A549 (cell line): Measurements from ENCODE around the gene FREM1. TPM values are rescaled to one million over a fixed set of nuclear protein-coding genes. Genes with fewer than 3 reads are reported as not detected.

ENCODE experiments used
- ATAC-seq, 2 experiments: fragments of 200-7000 bp in 1 of 2; fragments of >200 bp in 1 of 2; cut with Nextera tagmentation in 1 of 2; cut with Tn5 transposase in 1 of 2; 3 replicates each; pipeline versions ENCODE4 v1.8.0 to v1.9.1; 2018 to 2020; ENCODE audit warnings: mild to moderate bottlenecking in 1 of 2, moderate library complexity in 1 of 2
- CTCF ChIA-PET: fragments of 300-600 bp; sonication (Branson Sonifier 250); formaldehyde crosslinking; extraction: SDS; loops from one replicate; lab custom pipeline; 2021; ENCODE audit warnings: antibody characterized with exemption, inconsistent platforms; lab: Yijun Ruan, JAX
- POLR2A ChIA-PET: fragments of 350-600 bp; formaldehyde crosslinking; extraction: SDS; loops from one replicate; lab custom pipeline; 2021; ENCODE audit warnings: antibody characterized with exemption, inconsistent platforms; lab: Yijun Ruan, JAX
- DNase-seq, 2 experiments: peaks; one replicate each; pipeline versions ENCODE4 v3.0.0 to v3.0.0-alpha.2; 2011 to 2016; ENCODE audit warnings: low read depth in 1 of 2, low spot score in 1 of 2
- FAIRE-seq: peaks from 2 replicates; lab custom pipeline; 2011; peaks lifted over from hg19 to GRCh38; lab: Jason Lieb, UNC
- H3K27ac ChIP-seq, 2 experiments: fragments of >200 bp; sonication (Bioruptor Twin); formaldehyde crosslinking; 3 replicates each; pipeline ENCODE4 v1.5.1; 2016 to 2017
- H3K4me1 ChIP-seq: fragments of >200 bp; sonication (Bioruptor Twin); formaldehyde crosslinking; 3 replicates; pipeline ENCODE4 v1.6.1; 2016
- H3K4me2 ChIP-seq: fragments of >200 bp; sonication (Bioruptor Twin); formaldehyde crosslinking; 3 replicates; pipeline ENCODE4 v1.6.1; 2016
- H3K4me3 ChIP-seq: fragments of >200 bp; sonication (Bioruptor Twin); formaldehyde crosslinking; 3 replicates; pipeline ENCODE4 v1.5.1; 2016
- H3K9me3 ChIP-seq: fragments of >200 bp; sonication (Bioruptor Twin); formaldehyde crosslinking; 3 replicates; pipeline ENCODE4 v1.6.1; 2016
- CBX8 ChIP-seq: fragments of 200-600 bp; sonication (generic); IDR thresholded peaks from 2 replicates; pipeline ENCODE4 v1.6.1; 2016
- CEBPB ChIP-seq, 2 experiments: fragments of >200 bp in 1 of 2; sonication (Bioruptor Twin) in 1 of 2; formaldehyde crosslinking in 1 of 2; IDR thresholded peaks; 2 replicates each; pipeline ENCODE4 v1.6.1; 2012 to 2016
- CTCF ChIP-seq: fragments of >200 bp; sonication (Bioruptor Twin); formaldehyde crosslinking; IDR thresholded peaks from 3 replicates; pipeline ENCODE4 v1.5.1; 2016
- E2F6 ChIP-seq: IDR thresholded peaks from 2 replicates; pipeline ENCODE4 v1.6.1; 2012; ENCODE audit warnings: low read depth, borderline replicate concordance
- EP300 ChIP-seq, 2 experiments: fragments of >200 bp; sonication (Bioruptor Twin); formaldehyde crosslinking; IDR thresholded peaks; 2 replicates in 1 of 2; 3 replicates in 1 of 2; pipeline ENCODE4 v1.6.1; 2016 to 2017
- FOSB ChIP-seq: fragments of 250-450 bp; sonication (Bioruptor Pico); IDR thresholded peaks from 2 replicates; pipeline ENCODE4 v1.5.0; 2020; ENCODE audit warnings: mild to moderate bottlenecking, moderate library complexity
- FOSL2 ChIP-seq, 2 experiments: fragments of 450-650 bp in 1 of 2; fragments of >200 bp in 1 of 2; sonication (Bioruptor Twin) in 1 of 2; formaldehyde crosslinking; IDR thresholded peaks; 2 replicates each; pipeline versions ENCODE4 v1.5.0 to v1.6.1; 2016 to 2020; ENCODE audit warnings: mild to moderate bottlenecking in 1 of 2, moderate library complexity in 1 of 2
- FOXS1 ChIP-seq: fragments of 250-450 bp; sonication (Bioruptor Pico); IDR thresholded peaks from 2 replicates; pipeline ENCODE4 v1.5.0; 2020; ENCODE audit warnings: mild to moderate bottlenecking, moderate library complexity
- GATA3 ChIP-seq: IDR thresholded peaks from 2 replicates; pipeline ENCODE4 v1.6.1; 2012; ENCODE audit warnings: borderline replicate concordance
- HDAC2 ChIP-seq: fragments of 200-600 bp; sonication (generic); IDR thresholded peaks from 2 replicates; pipeline ENCODE4 v1.6.1; 2016
- HMGXB4 ChIP-seq: fragments of 250-450 bp; sonication (Bioruptor Pico); IDR thresholded peaks from 2 replicates; pipeline ENCODE4 v1.5.0; 2021; ENCODE audit warnings: mild to moderate bottlenecking, moderate library complexity, borderline replicate concordance
- HOXB5 ChIP-seq: fragments of 250-450 bp; sonication (Bioruptor Pico); IDR thresholded peaks from 2 replicates; pipeline ENCODE4 v1.5.0; 2020; ENCODE audit warnings: mild to moderate bottlenecking, moderate library complexity
- JUNB ChIP-seq: fragments of >200 bp; sonication (Bioruptor Twin); formaldehyde crosslinking; IDR thresholded peaks from 2 replicates; pipeline ENCODE4 v1.6.1; 2016
- KDM5A ChIP-seq: fragments of 200-600 bp; sonication (generic); IDR thresholded peaks from 2 replicates; pipeline ENCODE4 v1.6.1; 2016; ENCODE audit warnings: antibody characterized with exemption, mild to moderate bottlenecking
- NR3C1 ChIP-seq: fragments of >200 bp; sonication (Bioruptor Twin); formaldehyde crosslinking; IDR thresholded peaks from 3 replicates; pipeline ENCODE4 v1.6.1; 2017
- PHF8 ChIP-seq: fragments of 200-600 bp; sonication (generic); IDR thresholded peaks from 2 replicates; pipeline ENCODE4 v1.6.1; 2016; ENCODE audit warnings: low read depth, mild to moderate bottlenecking, antibody characterized with exemption, moderate library complexity, borderline replicate concordance
- POLR2AphosphoS2 ChIP-seq: conservative IDR thresholded peaks from 2 replicates; pipeline ENCODE4 v1.6.1; 2012; ENCODE audit warnings: low read length, improper control_type of control experiment, inconsistent platforms
- RAD21 ChIP-seq, 2 experiments: fragments of >200 bp in 1 of 2; sonication (Bioruptor Twin) in 1 of 2; formaldehyde crosslinking in 1 of 2; IDR thresholded peaks in 1 of 2; conservative IDR thresholded peaks in 1 of 2; 2 replicates in 1 of 2; 3 replicates in 1 of 2; pipeline ENCODE4 v1.6.1; 2012 to 2018; ENCODE audit warnings: inconsistent platforms in 1 of 2
- RFX5 ChIP-seq: fragments of 450-650 bp; IDR thresholded peaks from 2 replicates; pipeline ENCODE4 v1.7.1; 2014; ENCODE audit warnings: antibody characterized with exemption, mild to moderate bottlenecking, moderate library complexity
- TP53 ChIP-seq: fragments of 250-450 bp; sonication (Bioruptor Pico); IDR thresholded peaks from 2 replicates; pipeline ENCODE4 v1.5.0; 2021; ENCODE audit warnings: mild to moderate bottlenecking, moderate library complexity
- ZSCAN20 ChIP-seq: fragments of 250-450 bp; sonication (Bioruptor Pico); IDR thresholded peaks from 2 replicates; pipeline ENCODE4 v1.8.0; 2022; ENCODE audit warnings: mild to moderate bottlenecking, moderate library complexity
- WGBS: methylation state at CpG from one replicate; pipeline ENCODE4 v1.1.6; 2017; ENCODE audit errors: missing lambda C conversion rate; 5-methylcytosine and 5-hydroxymethylcytosine counted together
- polyA plus RNA-seq, 4 experiments: library from polyadenylated mRNA; depleted of rRNA in 3 of 4; stranded (reverse); fragments of >200 nt; fragmentation: RNase III in 1 of 4; extraction: RNeasy Plus Mini Kit Qiagen cat#74134 plus additional on column Dnase treatment in 1 of 4; gene quantifications; 2 replicates in 3 of 4; 3 replicates in 1 of 4; pipeline ENCODE4 v1.2.3, GENCODE V29; 2011 to 2017
- TF ChIP-seq, protein P1 (sequence below): fragments of >200 bp; sonication (Bioruptor Twin); formaldehyde crosslinking; IDR thresholded peaks from 3 replicates; pipeline ENCODE4 v1.6.1; 2016
- TF ChIP-seq, protein P2 (sequence below): IDR thresholded peaks from 2 replicates; pipeline ENCODE4 v1.6.1; 2012
- TF ChIP-seq, protein P3 (sequence below): fragments of >200 bp; sonication (Bioruptor Twin); formaldehyde crosslinking; IDR thresholded peaks from 2 replicates; pipeline ENCODE4 v1.6.1; 2016
- TF ChIP-seq, protein P4 (sequence below): fragments of 150-350 bp; IDR thresholded peaks from 2 replicates; pipeline ENCODE4 v1.6.1; 2014; ENCODE audit warnings: low read depth, mild to moderate bottlenecking, low read length

FREM1 gene
- polyA plus RNA-seq, 2 of the 4 experiments (the other 2 are of a cell fraction), result not detected

DNA sequence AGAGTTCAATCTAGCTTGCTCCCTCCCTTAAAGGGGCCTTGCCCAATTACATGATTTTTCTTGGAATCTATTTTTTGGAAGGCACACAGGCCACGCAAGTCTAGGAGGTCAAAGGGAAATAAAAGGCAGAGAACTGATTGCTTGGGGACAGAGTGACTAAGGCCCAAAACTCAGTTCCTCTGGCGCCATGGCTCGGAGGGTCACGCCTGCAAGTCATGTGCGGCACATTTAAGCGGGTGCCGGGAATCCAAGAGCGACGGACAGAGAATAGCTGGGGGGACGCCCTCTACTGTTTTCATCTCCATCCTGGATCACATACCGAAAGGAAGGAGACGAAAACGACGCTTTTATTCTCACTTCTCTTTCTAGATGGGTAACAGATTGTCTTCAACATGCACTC, 78.6 kb downstream of the FREM1 start (continued):
- no peak for TF ChIP-seq FOSL2 (IDR thresholded peaks at IDR 0.05)
- no peak for TF ChIP-seq FOSL2 (CRISPR knock-in tag; IDR thresholded peaks at IDR 0.05)
- no peak for TF ChIP-seq EP300 (IDR thresholded peaks at IDR 0.05)
- TF ChIP-seq NR3C1, result no peak
- TF ChIP-seq, protein P1, sequence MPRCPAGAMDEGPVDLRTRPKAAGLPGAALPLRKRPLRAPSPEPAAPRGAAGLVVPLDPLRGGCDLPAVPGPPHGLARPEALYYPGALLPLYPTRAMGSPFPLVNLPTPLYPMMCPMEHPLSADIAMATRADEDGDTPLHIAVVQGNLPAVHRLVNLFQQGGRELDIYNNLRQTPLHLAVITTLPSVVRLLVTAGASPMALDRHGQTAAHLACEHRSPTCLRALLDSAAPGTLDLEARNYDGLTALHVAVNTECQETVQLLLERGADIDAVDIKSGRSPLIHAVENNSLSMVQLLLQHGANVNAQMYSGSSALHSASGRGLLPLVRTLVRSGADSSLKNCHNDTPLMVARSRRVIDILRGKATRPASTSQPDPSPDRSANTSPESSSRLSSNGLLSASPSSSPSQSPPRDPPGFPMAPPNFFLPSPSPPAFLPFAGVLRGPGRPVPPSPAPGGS, result no peak
- no peak for TF ChIP-seq FOXS1

DNA sequence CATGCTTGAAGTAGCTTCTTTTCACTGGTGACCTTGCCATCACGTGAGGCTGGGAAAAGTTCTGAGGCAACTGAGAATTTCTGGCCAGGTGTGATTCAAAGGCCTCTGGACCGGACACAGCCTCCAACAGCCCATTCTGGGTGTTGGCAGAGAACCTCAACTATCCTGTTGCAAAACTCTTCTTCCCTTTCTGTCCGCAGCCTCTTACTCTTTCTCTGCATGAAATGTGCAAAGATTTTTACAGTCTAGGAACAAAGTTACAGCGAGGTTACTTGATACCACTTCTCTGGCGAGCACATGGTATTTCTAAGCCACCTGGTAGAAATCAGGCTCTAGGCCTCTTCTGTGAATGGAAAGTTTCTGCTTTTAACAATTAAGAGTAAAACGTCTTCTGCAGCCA, 79.2 kb downstream of the FREM1 start:
- no peak for ATAC-seq
- CTCF ChIA-PET, result no interaction called here

DNA sequence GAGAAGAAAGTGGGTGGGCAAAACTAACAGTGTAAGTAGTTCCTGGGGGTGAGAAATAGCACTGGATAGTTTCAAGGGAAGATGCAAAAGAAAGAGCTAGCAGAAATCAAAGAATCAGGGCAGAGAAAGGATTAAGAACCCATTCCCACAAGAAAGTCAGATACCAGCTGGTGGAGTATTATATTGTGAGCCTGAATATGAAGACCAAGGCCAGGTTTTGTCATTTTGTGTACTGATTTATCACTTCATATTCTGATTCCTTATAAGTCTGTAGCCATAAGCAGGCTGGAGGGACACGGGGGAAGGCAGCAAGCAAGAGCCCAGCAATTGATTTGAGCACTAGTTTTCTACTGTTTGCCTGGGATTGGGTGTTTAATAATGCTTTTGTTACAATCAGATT, 80.2 kb downstream of the FREM1 start:
- FAIRE-seq (no peak), DNase-seq (no peak), ATAC-seq (no peak)
- Histone ChIP-seq H3K4me2 (no peak overlapping the region), H3K4me1 (no peaks in the 10 kb centered on the region), H3K27ac (no peak overlapping the region), H3K9me3 (no peaks in the 10 kb centered on the region), H3K4me3 (no peak overlapping the region)
- ChIA-PET CTCF (no interaction called here), POLR2A (no interaction called here)
- WGBS, result 0% methylated on average over 1 of the region's 1 CpG
- TF ChIP-seq CEBPB (IDR thresholded peaks at IDR 0.05) (no peak), POLR2AphosphoS2 (no peak), ZSCAN20 (CRISPR knock-in tag) (no peak), CTCF (no peak), HOXB5 (CRISPR knock-in tag) (no peak), TP53 (CRISPR knock-in tag) (no peak), HMGXB4 (CRISPR knock-in tag) (no peak), PHF8 (no peak), RFX5 (no peak), FOSB (CRISPR knock-in tag) (no peak), HDAC2 (no peak), RAD21 (conservative IDR thresholded peaks at IDR 0.05 in 1 of 2, IDR thresholded peaks at IDR 0.05 in 1 of 2) (no peak), KDM5A (no peak)
- TF ChIP-seq, protein P2, sequence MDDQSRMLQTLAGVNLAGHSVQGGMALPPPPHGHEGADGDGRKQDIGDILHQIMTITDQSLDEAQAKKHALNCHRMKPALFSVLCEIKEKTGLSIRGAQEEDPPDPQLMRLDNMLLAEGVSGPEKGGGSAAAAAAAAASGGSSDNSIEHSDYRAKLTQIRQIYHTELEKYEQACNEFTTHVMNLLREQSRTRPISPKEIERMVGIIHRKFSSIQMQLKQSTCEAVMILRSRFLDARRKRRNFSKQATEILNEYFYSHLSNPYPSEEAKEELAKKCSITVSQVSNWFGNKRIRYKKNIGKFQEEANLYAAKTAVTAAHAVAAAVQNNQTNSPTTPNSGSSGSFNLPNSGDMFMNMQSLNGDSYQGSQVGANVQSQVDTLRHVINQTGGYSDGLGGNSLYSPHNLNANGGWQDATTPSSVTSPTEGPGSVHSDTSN, result no peak

More for the DNA sequence above, 79.2 kb downstream of the FREM1 start:
- POLR2A ChIA-PET, result no interaction called here
- Histone ChIP-seq H3K9me3 (no peaks in the 10 kb centered on the region), H3K4me2 (no peak overlapping the region), H3K4me1 (no peaks in the 10 kb centered on the region), H3K4me3 (no peak overlapping the region), H3K27ac (no peak overlapping the region)
- TF ChIP-seq, protein P3, sequence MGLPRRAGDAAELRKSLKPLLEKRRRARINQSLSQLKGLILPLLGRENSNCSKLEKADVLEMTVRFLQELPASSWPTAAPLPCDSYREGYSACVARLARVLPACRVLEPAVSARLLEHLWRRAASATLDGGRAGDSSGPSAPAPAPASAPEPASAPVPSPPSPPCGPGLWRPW, result no peak
- TF ChIP-seq JUNB, result no peak
- no peak for TF ChIP-seq KDM5A
- TF ChIP-seq RAD21 (conservative IDR thresholded peaks at IDR 0.05 in 1 of 2, IDR thresholded peaks at IDR 0.05 in 1 of 2), result no peak
- TF ChIP-seq RFX5, result no peak
- no peak for TF ChIP-seq GATA3
- no peak for TF ChIP-seq E2F6
- TF ChIP-seq CBX8, result no peak
- TF ChIP-seq, protein P2, result no peak
- TF ChIP-seq, protein P4, sequence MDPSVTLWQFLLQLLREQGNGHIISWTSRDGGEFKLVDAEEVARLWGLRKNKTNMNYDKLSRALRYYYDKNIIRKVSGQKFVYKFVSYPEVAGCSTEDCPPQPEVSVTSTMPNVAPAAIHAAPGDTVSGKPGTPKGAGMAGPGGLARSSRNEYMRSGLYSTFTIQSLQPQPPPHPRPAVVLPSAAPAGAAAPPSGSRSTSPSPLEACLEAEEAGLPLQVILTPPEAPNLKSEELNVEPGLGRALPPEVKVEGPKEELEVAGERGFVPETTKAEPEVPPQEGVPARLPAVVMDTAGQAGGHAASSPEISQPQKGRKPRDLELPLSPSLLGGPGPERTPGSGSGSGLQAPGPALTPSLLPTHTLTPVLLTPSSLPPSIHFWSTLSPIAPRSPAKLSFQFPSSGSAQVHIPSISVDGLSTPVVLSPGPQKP, result no peak
- FAIRE-seq (no peak), DNase-seq (no peak)
- 30% methylated on average over 6 of the region's 6 CpGs for WGBS
